GM19468 (cell line): Measurements from ENCODE around the gene ACP4.
"Not testable (repeated sequence)": the region's sequence is repeated elsewhere in the genome, so short reads cannot be mapped to it uniquely, and the experiment has no call there.

Experiments
- ATAC-seq: cut with Tn5 transposase; IDR thresholded peaks from one replicate; pipeline ENCODE4 v1.9.1; 2021; ENCODE audit warnings: mild to moderate bottlenecking, moderate library complexity, moderate number of reproducible peaks; ENCODE audit not compliant: unreplicated experiment; ENCODE audit errors: extremely low read depth

Gene ACP4

GRCh38 chr19:50790396-50790795 lies at the start of gene ACP4:
Gene ACP4, plus strand, starts transcription at chr19:50790415. Its CDS starts 0 bp downstream, at chr19:50790415.
- no peak for ATAC-seq

GRCh38 chr19:50741179-50741933 lies 48.9 kb upstream of the ACP4 start:
- ATAC-seq, result no peak

- no peak for ATAC-seq
Measured at GRCh38 chr19:50743537-50743936, 46.7 kb upstream of the ACP4 start.

- no peak for ATAC-seq
Measured at GRCh38 chr19:50745221-50745620, 45.0 kb upstream of the ACP4 start.

- not testable (repeated sequence) for ATAC-seq
Measured at GRCh38 chr19:50747141-50747540, 43.1 kb upstream of the ACP4 start.

- no peak for ATAC-seq
Measured at GRCh38 chr19:50749490-50749889, 40.7 kb upstream of the ACP4 start.

GRCh38 chr19:50750010-50750409 lies 40.2 kb upstream of the ACP4 start:
- no peak for ATAC-seq

GRCh38 chr19:50753879-50754278 lies 36.3 kb upstream of the ACP4 start:
- no peak for ATAC-seq

GRCh38 chr19:50756244-50756643 lies 34.0 kb upstream of the ACP4 start:
- ATAC-seq, result not testable (repeated sequence)

- ATAC-seq, result not testable (repeated sequence)
Measured at GRCh38 chr19:50757624-50758023, 32.6 kb upstream of the ACP4 start.

GRCh38 chr19:50759076-50759475 lies 31.1 kb upstream of the ACP4 start:
- not testable (repeated sequence) for ATAC-seq

GRCh38 chr19:50759886-50760285 lies 30.3 kb upstream of the ACP4 start:
- no peak for ATAC-seq

GRCh38 chr19:50761501-50761900 lies 28.7 kb upstream of the ACP4 start:
- not testable (repeated sequence) for ATAC-seq

GRCh38 chr19:50763521-50763920 lies 26.7 kb upstream of the ACP4 start:
- not testable (repeated sequence) for ATAC-seq

- no peak for ATAC-seq
Measured at GRCh38 chr19:50764409-50764808, 25.8 kb upstream of the ACP4 start.

- ATAC-seq, result not testable (repeated sequence)
Measured at GRCh38 chr19:50766746-50767145, 23.5 kb upstream of the ACP4 start.

- not testable (repeated sequence) for ATAC-seq
Measured at GRCh38 chr19:50767263-50767662, 23.0 kb upstream of the ACP4 start.

GRCh38 chr19:50768277-50768676 lies 21.9 kb upstream of the ACP4 start:
- no peak for ATAC-seq

- ATAC-seq, result not testable (repeated sequence)
Measured at GRCh38 chr19:50770164-50770563, 20.1 kb upstream of the ACP4 start, which contains the start of gene GPR32. Gene GPR32, plus strand, starts transcription at chr19:50770464. Its CDS starts 137 bp downstream, at chr19:50770601.

GRCh38 chr19:50770888-50771287 lies 19.3 kb upstream of the ACP4 start:
- ATAC-seq, result no peak

GRCh38 chr19:50772476-50772875 lies 17.7 kb upstream of the ACP4 start:
- ATAC-seq, result no peak

- not testable (repeated sequence) for ATAC-seq
Measured at GRCh38 chr19:50772912-50773311, 17.3 kb upstream of the ACP4 start.
